ENCODE data around the gene CSNK1G3. TPM values are rescaled to one million over a fixed set of nuclear protein-coding genes. Genes with fewer than 3 reads are reported as not detected.

CSNK1G3 gene
- polyA plus RNA-seq, 1 experiment, result 9.8 TPM

DNA sequence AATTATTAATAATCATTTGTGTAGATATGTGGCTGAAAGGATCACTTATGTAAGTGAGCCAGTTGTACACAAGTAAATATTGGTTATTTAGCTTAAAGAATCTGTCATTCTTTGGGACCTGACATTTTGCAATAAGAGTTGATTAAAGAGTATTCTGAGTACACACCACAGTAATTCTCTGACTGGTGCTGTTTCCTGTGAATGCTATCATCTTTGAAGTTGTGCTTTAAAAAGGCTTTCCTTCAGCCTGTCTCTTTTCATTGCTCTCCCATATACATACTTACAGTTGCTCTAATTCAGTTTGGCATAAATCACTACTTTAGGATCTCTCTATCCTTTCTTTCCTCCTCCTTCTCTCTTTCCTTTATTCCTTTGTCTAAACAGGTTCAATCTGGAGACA is 8.7 kb upstream of the CSNK1G3 start:
- no peak overlapping the region for H3K4me3 ChIP-seq (ENCODE audit: low read depth, low read length)
- H3K27me3 ChIP-seq (ENCODE audit: control insufficient read depth, insufficient read depth, low read length), result 0 out of 2 replicates have a peak, but pooled peaks cover 1% of the 10 kb centered on the region
- ChIA-PET POLR2A (no interaction called here), CTCF (no interaction called here)
- no peak for DNase-seq (ENCODE audit: low read depth)
- no peaks in the 10 kb centered on the region for H3K36me3 ChIP-seq (ENCODE audit: control insufficient read depth, insufficient read depth, low read length)
- TF ChIP-seq, protein P1, sequence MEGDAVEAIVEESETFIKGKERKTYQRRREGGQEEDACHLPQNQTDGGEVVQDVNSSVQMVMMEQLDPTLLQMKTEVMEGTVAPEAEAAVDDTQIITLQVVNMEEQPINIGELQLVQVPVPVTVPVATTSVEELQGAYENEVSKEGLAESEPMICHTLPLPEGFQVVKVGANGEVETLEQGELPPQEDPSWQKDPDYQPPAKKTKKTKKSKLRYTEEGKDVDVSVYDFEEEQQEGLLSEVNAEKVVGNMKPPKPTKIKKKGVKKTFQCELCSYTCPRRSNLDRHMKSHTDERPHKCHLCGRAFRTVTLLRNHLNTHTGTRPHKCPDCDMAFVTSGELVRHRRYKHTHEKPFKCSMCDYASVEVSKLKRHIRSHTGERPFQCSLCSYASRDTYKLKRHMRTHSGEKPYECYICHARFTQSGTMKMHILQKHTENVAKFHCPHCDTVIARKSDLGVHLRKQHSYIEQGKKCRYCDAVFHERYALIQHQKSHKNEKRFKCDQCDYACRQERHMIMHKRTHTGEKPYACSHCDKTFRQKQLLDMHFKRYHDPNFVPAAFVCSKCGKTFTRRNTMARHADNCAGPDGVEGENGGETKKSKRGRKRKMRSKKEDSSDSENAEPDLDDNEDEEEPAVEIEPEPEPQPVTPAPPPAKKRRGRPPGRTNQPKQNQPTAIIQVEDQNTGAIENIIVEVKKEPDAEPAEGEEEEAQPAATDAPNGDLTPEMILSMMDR (IDR thresholded peaks at IDR 0.05; ENCODE audit: insufficient read depth, low read depth, low read length), result no peak

DNA sequence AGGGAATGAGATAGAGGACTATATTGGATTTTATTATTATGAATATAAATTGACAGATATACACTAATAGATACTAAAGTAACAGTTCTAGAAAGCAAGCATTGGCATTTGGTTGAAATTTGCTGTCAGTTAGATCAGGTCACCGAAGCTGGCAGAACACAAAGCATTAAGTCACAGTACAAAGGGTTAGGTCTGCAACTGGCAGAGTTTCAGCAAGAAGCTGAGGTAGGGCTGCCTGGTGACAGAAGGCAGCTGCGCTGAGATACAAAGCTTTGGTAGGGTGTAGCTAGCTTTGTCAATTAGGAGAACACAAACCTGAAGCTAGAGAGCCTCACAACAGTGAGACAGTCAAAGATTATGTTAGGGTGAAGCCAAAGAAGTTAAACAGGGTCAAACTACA is 6.3 kb upstream of the CSNK1G3 start:
- TF ChIP-seq, protein P1 (IDR thresholded peaks at IDR 0.05; ENCODE audit: insufficient read depth, low read depth, low read length), result no peak
- ChIA-PET POLR2A (no interaction called here), CTCF (interaction anchor here (0.7 kb wide), 1 partner anchor 18 kb away, joined by 3 read pairs; no protein-coding TSS in a partner anchor)

DNA sequence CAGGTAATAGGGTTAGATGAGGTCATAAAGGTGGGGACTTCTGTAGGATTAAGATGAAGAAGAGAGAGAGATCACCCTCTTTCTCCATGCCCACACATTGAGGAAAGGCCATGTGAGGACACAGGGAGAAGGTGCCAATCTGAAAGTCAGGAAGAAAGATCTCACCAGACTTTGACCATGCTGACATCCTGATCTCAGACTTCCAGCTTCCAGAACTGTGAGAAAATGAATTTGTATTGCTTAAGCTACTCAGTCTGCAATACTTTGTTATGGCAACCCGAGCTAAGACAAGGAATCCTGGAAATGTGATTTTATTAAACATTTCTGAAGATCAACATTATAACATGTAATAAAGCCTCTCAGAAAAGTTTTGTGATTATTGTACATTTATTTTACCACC is 3.5 kb upstream of the CSNK1G3 start:
- POLR2A ChIA-PET, result no interaction called here
- H3K27me3 ChIP-seq (ENCODE audit: control insufficient read depth, insufficient read depth, low read length), result 0 out of 2 replicates have a peak, but pooled peaks cover 1% of the 10 kb centered on the region
- no peak for DNase-seq (ENCODE audit: low read depth)
- TF ChIP-seq, protein P1 (IDR thresholded peaks at IDR 0.05; ENCODE audit: insufficient read depth, low read depth, low read length), result no peak
- H3K36me3 ChIP-seq (ENCODE audit: control insufficient read depth, insufficient read depth, low read length), result no peaks in the 10 kb centered on the region
- no peak overlapping the region for H3K4me3 ChIP-seq (ENCODE audit: low read depth, low read length)
- CTCF ChIA-PET, result interaction anchor here (1.0 kb wide), 1 partner anchor 82 kb away, joined by 3 read pairs; no protein-coding TSS in a partner anchor

More for the DNA sequence above, 6.3 kb upstream of the CSNK1G3 start:
- H3K27me3 ChIP-seq (ENCODE audit: control insufficient read depth, insufficient read depth, low read length), result 0 out of 2 replicates have a peak, but pooled peaks cover 1% of the 10 kb centered on the region
- no peaks in the 10 kb centered on the region for H3K36me3 ChIP-seq (ENCODE audit: control insufficient read depth, insufficient read depth, low read length)
- H3K4me3 ChIP-seq (ENCODE audit: low read depth, low read length), result no peak overlapping the region
- DNase-seq (ENCODE audit: low read depth), result no peak

DNA sequence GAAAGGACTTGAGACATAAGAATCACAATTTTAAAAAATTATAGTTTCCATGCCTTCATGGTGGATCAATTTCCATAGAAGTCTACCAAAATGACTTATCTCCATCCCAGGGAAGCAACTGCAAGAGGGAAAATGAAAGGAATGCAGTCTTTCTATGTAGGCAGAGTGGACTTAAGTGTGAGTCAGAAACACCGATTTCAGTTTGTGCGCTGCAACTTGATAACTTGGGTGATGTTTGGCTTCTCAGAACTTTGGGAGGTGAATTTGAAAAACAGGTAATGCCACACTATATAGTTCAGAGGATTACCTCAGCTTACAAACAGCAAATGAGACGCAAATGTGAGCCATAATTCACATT is 708 bp upstream of the CSNK1G3 start:
- Histone ChIP-seq H3K36me3 (ENCODE audit: control insufficient read depth, insufficient read depth, low read length) (no peaks in the 10 kb centered on the region), H3K4me3 (ENCODE audit: low read depth, low read length) (peak overlapping the region; percentile 63), H3K27me3 (ENCODE audit: control insufficient read depth, insufficient read depth, low read length) (0 out of 2 replicates have a peak, but pooled peaks cover 1% of the 10 kb centered on the region)
- POLR2A ChIA-PET, result interaction anchor here (0.6 to 1.0 kb wide), 2 partner anchors 32 to 88 kb away, joined by 3 to 6 read pairs; partner anchors contain the start of gene CEP120
- DNase-seq (ENCODE audit: low read depth), result no peak
- TF ChIP-seq, protein P1 (IDR thresholded peaks at IDR 0.05; ENCODE audit: insufficient read depth, low read depth, low read length), result no peak
- CTCF ChIA-PET, result interaction anchor here (1.2 kb wide), 2 partner anchors 11 to 88 kb away, joined by 3 read pairs; partner anchors contain the start of gene CEP120

DNA sequence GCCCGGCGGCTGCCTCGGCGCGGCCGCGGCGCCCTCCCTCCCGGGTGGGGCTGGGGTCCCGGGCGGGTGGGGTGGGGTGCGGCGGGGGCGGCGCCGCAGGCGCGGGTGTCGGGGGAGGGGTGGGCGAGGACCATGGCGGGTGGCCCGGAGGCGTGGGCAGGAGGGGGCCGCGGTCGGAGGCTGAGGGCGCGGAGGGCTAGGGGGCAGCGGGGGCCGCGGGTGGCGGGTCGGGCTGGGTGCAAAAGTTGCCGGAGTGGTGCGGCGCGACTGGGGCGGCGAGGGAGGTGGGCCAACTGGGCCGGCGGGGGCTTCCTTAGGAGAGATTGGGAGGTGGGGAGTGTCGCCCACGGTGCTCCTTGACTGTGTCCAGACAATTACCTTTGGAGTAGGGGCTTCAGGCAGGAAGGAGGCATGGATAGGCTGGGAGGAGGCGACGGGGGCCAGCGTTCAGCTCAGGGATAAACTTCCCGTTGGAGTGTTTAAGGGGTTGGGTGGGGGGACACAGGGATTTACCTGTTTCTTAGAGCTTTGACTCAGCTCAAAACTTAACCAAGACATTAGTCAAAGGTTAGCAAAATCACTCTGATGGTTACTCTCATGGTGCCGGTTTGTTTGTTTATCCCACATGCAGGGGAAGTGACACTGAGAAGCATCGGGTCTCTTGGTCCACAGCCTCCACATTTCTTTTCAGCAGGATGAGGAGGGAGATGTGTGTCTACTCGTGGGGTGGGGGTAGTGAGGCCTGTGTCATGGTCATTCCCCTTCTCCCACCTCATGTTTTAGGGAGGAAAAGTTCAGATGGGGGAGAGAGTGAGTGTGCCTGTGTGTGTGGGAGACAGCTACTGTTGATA is 859 bp downstream of the CSNK1G3 start:
- DNase-seq (ENCODE audit: low read depth), result no peak
- Histone ChIP-seq H3K4me3 (ENCODE audit: low read depth, low read length) (peak overlapping the region; percentile 63), H3K36me3 (ENCODE audit: control insufficient read depth, insufficient read depth, low read length) (no peaks in the 10 kb centered on the region), H3K27me3 (ENCODE audit: control insufficient read depth, insufficient read depth, low read length) (no peaks in the 10 kb centered on the region)
- ChIA-PET POLR2A (interaction anchor here (0.6 to 1.0 kb wide), 3 partner anchors 14 to 90 kb away, joined by 3 to 6 read pairs (median 4); partner anchors contain the start of gene CEP120), CTCF (interaction anchor here (0.9 kb wide), 1 partner anchor 89 kb away, joined by 3 read pairs; the partner anchor contains the start of gene CEP120)
- TF ChIP-seq, protein P1 (IDR thresholded peaks at IDR 0.05; ENCODE audit: insufficient read depth, low read depth, low read length), result no peak

Data from BJ (cell line).